CD4-positive, alpha-beta T cell (primary cell): ENCODE data around the gene TDRD15. TPM values are rescaled to one million over a fixed set of nuclear protein-coding genes. Genes with fewer than 3 reads are reported as not detected.
A peak's percentile ranks its signal among the peaks of the same experiment; 100 is the strongest.

Source experiments
- ATAC-seq: fragments of 200-7000 bp; cut with Tn5 transposase; one replicate; pipeline ENCODE4 v1.10.0; 2022; ENCODE audit warnings: mild to moderate bottlenecking; ENCODE audit not compliant: poor library complexity
- CTCF ChIA-PET: fragments of 350-600 bp; sonication (Branson Sonifier 250); formaldehyde crosslinking; loops from one replicate; lab custom pipeline; 2021; ENCODE audit warnings: antibody characterized with exemption, inconsistent platforms; lab: Charles Lee
- POLR2A ChIA-PET: fragments of 350-600 bp; sonication (Branson Sonifier 250); formaldehyde crosslinking; loops from one replicate; lab custom pipeline; 2021; ENCODE audit warnings: antibody characterized with exemption, inconsistent platforms; lab: Charles Lee
- DNase-seq, 14 experiments: peaks; one replicate each; pipeline ENCODE4 v3.0.0-alpha.2; 2013 to 2020; ENCODE audit warnings: mixed read lengths in 2 of 14
- H3K27ac ChIP-seq, 2 donors: one replicate each; pipeline versions ENCODE4 v1.5.1 to v1.7.0; 2013; ENCODE audit warnings: low read length in 2 of 2, low read depth in 1 of 2, mild to moderate bottlenecking in 1 of 2
- H3K27me3 ChIP-seq, 2 experiments: 1 replicate in 1 of 2; 2 replicates in 1 of 2; pipeline versions ENCODE4 v1.6.1 to v1.7.0; 2013; ENCODE audit warnings: low read length in 2 of 2, control low read depth in 1 of 2, mild to moderate bottlenecking in 1 of 2, moderate library complexity in 1 of 2; ENCODE audit not compliant: insufficient read depth in 2 of 2, control insufficient read depth in 1 of 2
- H3K36me3 ChIP-seq: one replicate; pipeline ENCODE4 v1.6.1; 2013; ENCODE audit warnings: low read length, control low read depth; ENCODE audit not compliant: insufficient read depth
- H3K4me1 ChIP-seq: one replicate; pipeline ENCODE4 v1.6.1; 2013; ENCODE audit warnings: low read length, control low read depth; ENCODE audit not compliant: insufficient read depth
- H3K4me3 ChIP-seq: one replicate; pipeline ENCODE4 v1.5.1; 2013; ENCODE audit warnings: mild to moderate bottlenecking, low read length, moderate library complexity
- H3K9me3 ChIP-seq, 2 experiments: 1 replicate in 1 of 2; 2 replicates in 1 of 2; pipeline versions ENCODE4 v1.6.1 to v1.7.0; 2013; ENCODE audit warnings: low read length in 2 of 2, mild to moderate bottlenecking in 2 of 2, control low read depth in 1 of 2, moderate library complexity in 1 of 2; ENCODE audit not compliant: control insufficient read depth in 1 of 2, insufficient read depth in 1 of 2
- H3K27ac Mint-ChIP-seq: one replicate; pipeline ENCODE4 v1.8.0; 2020; ENCODE audit warnings: mixed read lengths
- H3K27me3 Mint-ChIP-seq: one replicate; pipeline ENCODE4 v1.8.0; 2021; ENCODE audit warnings: mixed read lengths
- H3K36me3 Mint-ChIP-seq: one replicate; pipeline ENCODE4 v1.8.0; 2021; ENCODE audit warnings: low read depth, mixed read lengths
- H3K4me1 Mint-ChIP-seq: one replicate; pipeline ENCODE4 v1.8.0; 2021; ENCODE audit warnings: low read depth, mixed read lengths
- H3K4me3 Mint-ChIP-seq: one replicate; pipeline ENCODE4 v1.8.0; 2020; ENCODE audit warnings: mild to moderate bottlenecking, mixed read lengths
- H3K9me3 Mint-ChIP-seq: one replicate; pipeline ENCODE4 v1.8.0; 2020; ENCODE audit warnings: mixed read lengths
- intact Hi-C, 2 experiments: fragments of 100-400 bp; cut with DNase I in 1 of 2; cut with micrococcal nuclease in 1 of 2; formaldehyde crosslinking; loops; one replicate each; pipeline versions ENCODE4 v1.15.1 to v1.9.0; 2023 to 2025; cut with DNase I, micrococcal nuclease
- polyA plus RNA-seq, 2 donors: library from polyadenylated mRNA; unstranded; fragments of 120-200 nt; gene quantifications; one replicate each; pipeline ENCODE4 v1.2.1, GENCODE V29; 2013
- total RNA-seq, 174 experiments: library from RNA in 2 of 174; stranded (reverse) in 2 of 174; gene quantifications; one replicate each; pipeline ENCODE4 v1.2.3 and lab custom pipeline; 2021 to 2026
- TF ChIP-seq, protein P1 (sequence below): fragments of 200-600 bp; IDR thresholded peaks from one replicate; pipeline ENCODE4 v1.8.0; 2022; ENCODE audit warnings: antibody characterized with exemption, mild to moderate bottlenecking

The TDRD15 gene
- total RNA-seq (not detected), total RNA-seq (lab: John Stamatoyannopoulos, UW) (0 to 0.60 (median 0.05) reads per million in 172 experiments)
- 0.03 TPM for polyA plus RNA-seq (2013, experiment 1 of 2)
- polyA plus RNA-seq (2013, experiment 2 of 2): 0.01 TPM

DNA sequence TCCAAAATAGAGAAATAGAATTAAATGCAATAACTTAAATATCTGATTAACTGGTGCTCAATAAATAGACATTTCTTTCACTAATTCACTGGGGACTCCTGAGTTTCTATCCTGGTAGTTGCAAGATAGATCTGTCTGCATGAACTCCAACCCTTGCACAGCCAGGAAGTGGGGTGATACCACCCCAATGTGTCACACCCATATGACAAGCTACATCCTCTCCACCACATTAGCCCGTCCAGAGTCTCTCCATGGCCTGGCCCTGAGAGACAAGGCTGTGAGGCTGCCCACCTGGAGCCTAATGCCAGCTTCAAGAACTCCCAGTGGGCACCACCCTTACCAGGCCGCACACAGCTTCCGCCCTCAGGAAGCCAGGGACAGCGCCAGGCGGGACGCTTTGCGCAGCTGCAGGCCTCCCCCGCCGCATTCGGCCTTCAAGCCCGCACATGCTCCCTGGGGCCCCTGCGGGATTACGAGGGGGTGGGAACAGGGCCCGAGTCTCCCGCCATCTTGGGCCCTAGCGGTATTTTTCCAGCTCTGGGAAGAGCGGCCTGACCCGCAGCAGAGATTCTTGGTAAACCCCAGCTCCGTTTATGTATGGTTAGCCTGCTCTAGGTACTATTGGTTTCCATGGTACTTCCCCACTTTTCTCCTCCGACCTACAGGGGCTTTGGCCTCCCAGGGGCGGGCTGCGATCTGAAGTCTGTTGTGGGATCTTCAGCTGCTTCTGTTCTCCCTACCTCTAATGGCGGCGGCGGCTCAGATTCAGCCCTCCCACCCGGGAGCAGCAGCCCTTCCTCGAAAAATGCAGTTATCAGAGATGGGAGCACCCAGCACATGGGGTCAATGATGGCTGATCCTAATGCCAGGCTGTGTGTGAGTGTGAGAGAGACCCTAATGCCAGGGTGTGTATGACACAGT, at the start of gene TDRD15:
Gene TDRD15 (plus strand): TSS at position 496 of the 921 bp plus-strand sequence. CDS start 13,500 bp downstream, outside the sequence.
- TF ChIP-seq, protein P1, sequence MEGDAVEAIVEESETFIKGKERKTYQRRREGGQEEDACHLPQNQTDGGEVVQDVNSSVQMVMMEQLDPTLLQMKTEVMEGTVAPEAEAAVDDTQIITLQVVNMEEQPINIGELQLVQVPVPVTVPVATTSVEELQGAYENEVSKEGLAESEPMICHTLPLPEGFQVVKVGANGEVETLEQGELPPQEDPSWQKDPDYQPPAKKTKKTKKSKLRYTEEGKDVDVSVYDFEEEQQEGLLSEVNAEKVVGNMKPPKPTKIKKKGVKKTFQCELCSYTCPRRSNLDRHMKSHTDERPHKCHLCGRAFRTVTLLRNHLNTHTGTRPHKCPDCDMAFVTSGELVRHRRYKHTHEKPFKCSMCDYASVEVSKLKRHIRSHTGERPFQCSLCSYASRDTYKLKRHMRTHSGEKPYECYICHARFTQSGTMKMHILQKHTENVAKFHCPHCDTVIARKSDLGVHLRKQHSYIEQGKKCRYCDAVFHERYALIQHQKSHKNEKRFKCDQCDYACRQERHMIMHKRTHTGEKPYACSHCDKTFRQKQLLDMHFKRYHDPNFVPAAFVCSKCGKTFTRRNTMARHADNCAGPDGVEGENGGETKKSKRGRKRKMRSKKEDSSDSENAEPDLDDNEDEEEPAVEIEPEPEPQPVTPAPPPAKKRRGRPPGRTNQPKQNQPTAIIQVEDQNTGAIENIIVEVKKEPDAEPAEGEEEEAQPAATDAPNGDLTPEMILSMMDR: no peak
- Histone ChIP-seq H3K36me3 (no peaks in the 10 kb centered on the region), H3K9me3 (peaks cover 0 to 8% of the 10 kb centered on the region in 2 experiments), H3K27me3 (no peaks in the 10 kb centered on the region), H3K4me3 (no peak within 1 kb of the TSS), H3K27ac (no peak within 1 kb of the TSS), H3K4me1 (no peaks in the 10 kb centered on the region)
- Mint-ChIP-seq H3K4me3 (no peak within 1 kb of the TSS), H3K27ac (no peak within 1 kb of the TSS), H3K36me3 (no peaks in the 10 kb centered on the region), H3K4me1 (no peaks in the 10 kb centered on the region), H3K9me3 (no peaks in the 10 kb centered on the region), H3K27me3 (peaks cover 18% of the 10 kb centered on the region)
- DNase-seq (peak in 1 of 14 experiments; percentile 24), ATAC-seq (no peak)
- ChIA-PET CTCF (no interaction called here), POLR2A (no interaction called here)
- intact Hi-C loops: no loop called here

DNA sequence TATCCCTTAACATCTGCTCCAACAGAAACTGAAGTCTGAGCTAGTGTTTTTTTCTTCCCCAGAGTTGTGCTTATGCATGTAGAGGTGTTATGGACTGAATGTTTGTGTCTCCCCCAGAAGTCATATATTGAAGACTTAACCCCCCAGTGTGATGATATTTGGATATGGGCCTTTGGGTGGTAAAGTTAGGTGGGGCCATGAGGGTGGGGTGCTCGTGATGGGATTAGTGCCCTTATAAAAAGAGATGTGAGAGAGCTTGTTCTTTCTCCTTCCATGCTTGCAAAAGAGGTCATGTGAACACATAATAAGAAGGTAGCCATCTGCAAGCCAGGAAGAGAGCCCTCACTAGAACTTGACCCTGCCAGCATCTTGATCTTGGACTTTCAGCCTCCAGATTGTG, 45.5 kb upstream of the TDRD15 start:
- ATAC-seq: no peak
- H3K4me3 Mint-ChIP-seq: no peak overlapping the region
- intact Hi-C loops: no loop called here
- ChIA-PET CTCF (no interaction called here), POLR2A (no interaction called here)
- peaks cover 8% of the 10 kb centered on the region for H3K27me3 Mint-ChIP-seq
- Histone ChIP-seq H3K9me3 (no peaks in the 10 kb centered on the region), H3K27me3 (no peaks in the 10 kb centered on the region), H3K4me1 (no peaks in the 10 kb centered on the region), H3K36me3 (no peaks in the 10 kb centered on the region), H3K4me3 (no peak overlapping the region), H3K27ac (no peak overlapping the region)
- H3K36me3 Mint-ChIP-seq: no peaks in the 10 kb centered on the region
- no peaks in the 10 kb centered on the region for H3K4me1 Mint-ChIP-seq
- DNase-seq: no peak
- TF ChIP-seq, protein P1: no peak
- no peak overlapping the region for H3K27ac Mint-ChIP-seq
- peaks cover 4% of the 10 kb centered on the region for H3K9me3 Mint-ChIP-seq

DNA sequence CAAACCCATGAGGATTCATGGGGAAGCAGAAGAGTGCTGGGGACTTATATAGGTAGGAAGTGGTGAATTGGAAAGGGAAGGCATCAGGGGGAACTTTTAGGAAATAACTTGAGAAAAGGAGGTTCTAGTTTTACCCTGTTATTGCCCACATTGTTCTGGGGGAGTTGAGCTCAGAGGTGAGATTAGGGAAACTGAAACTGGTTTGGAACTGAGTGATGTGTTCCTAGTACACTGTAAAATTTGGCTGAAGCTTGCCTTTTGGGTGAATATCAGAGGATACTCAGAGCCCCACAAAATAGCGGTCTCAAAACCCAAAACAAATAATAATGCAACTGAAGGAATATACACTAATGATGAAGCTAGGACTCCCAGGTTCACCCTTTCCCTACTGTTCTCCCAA, 40.3 kb upstream of the TDRD15 start:
- Mint-ChIP-seq H3K27me3 (peaks cover 5% of the 10 kb centered on the region), H3K27ac (no peak overlapping the region), H3K9me3 (peaks cover under 1% of the 10 kb centered on the region), H3K4me1 (no peaks in the 10 kb centered on the region), H3K36me3 (no peaks in the 10 kb centered on the region), H3K4me3 (no peak overlapping the region)
- CTCF ChIA-PET: no interaction called here
- TF ChIP-seq, protein P1: no peak
- intact Hi-C loops: no loop called here
- Histone ChIP-seq H3K4me3 (no peak overlapping the region), H3K9me3 (no peaks in the 10 kb centered on the region), H3K4me1 (no peaks in the 10 kb centered on the region), H3K36me3 (no peaks in the 10 kb centered on the region), H3K27ac (no peak overlapping the region), H3K27me3 (no peaks in the 10 kb centered on the region)
- no peak for ATAC-seq
- POLR2A ChIA-PET: no interaction called here
- no peak for DNase-seq
